Small intestine (tissue), 7 donors: ENCODE measurements around the gene CDH3. TPM values are rescaled to one million over a fixed set of nuclear protein-coding genes. Genes with fewer than 3 reads are reported as not detected.

Experiments used
- DNase-seq, 2 donors: peaks; one replicate each; pipeline versions ENCODE4 v3.0.0 to v3.0.0-alpha.2; 2013
- FAIRE-seq: peaks from 2 replicates; lab custom pipeline; 2012; peaks lifted over from hg19 to GRCh38; lab: Jason Lieb, UNC
- H3K27ac ChIP-seq, 3 donors: one replicate each; pipeline ENCODE4 v1.5.1; 2013; ENCODE audit warnings: low read length in 2 of 3, mild to moderate bottlenecking in 2 of 3, control low read depth in 1 of 3, inconsistent platforms in 1 of 3, low read depth in 1 of 3, moderate library complexity in 1 of 3
- H3K27me3 ChIP-seq, 3 donors: one replicate each; pipeline ENCODE4 v1.6.1; 2013; ENCODE audit warnings: low read length in 3 of 3, inconsistent platforms in 1 of 3; ENCODE audit not compliant: control insufficient read depth in 3 of 3, insufficient read depth in 3 of 3
- H3K36me3 ChIP-seq, 3 donors: one replicate each; pipeline ENCODE4 v1.6.1; 2013; ENCODE audit warnings: low read length in 3 of 3, inconsistent platforms in 1 of 3, low read depth in 1 of 3, mild to moderate bottlenecking in 1 of 3, moderate library complexity in 1 of 3; ENCODE audit not compliant: control insufficient read depth in 3 of 3, insufficient read depth in 2 of 3
- H3K4me1 ChIP-seq, 3 donors: one replicate each; pipeline ENCODE4 v1.6.1; 2013; ENCODE audit warnings: low read length in 2 of 3, inconsistent platforms in 1 of 3, low read depth in 1 of 3, mild to moderate bottlenecking in 1 of 3, moderate library complexity in 1 of 3; ENCODE audit not compliant: control insufficient read depth in 3 of 3, insufficient read depth in 2 of 3
- H3K4me3 ChIP-seq, 3 donors: one replicate each; pipeline ENCODE4 v1.5.1; 2013; ENCODE audit warnings: low read length in 3 of 3, control low read depth in 1 of 3, inconsistent platforms in 1 of 3, low read depth in 1 of 3, mild to moderate bottlenecking in 1 of 3, moderate library complexity in 1 of 3
- H3K9me3 ChIP-seq, 2 donors: one replicate each; pipeline ENCODE4 v1.6.1; 2013; ENCODE audit warnings: low read depth in 1 of 2, low read length in 1 of 2; ENCODE audit not compliant: control insufficient read depth in 2 of 2, insufficient read depth in 1 of 2
- WGBS, 3 donors: extraction: QIAGEN DNeasy Blood & Tissue Kit; methylation state at CpG; one replicate each; pipeline ENCODE4 v1.1.7; 2013; 5-methylcytosine and 5-hydroxymethylcytosine counted together
- polyA plus RNA-seq, 4 donors: library from polyadenylated mRNA; stranded (reverse) in 3 of 4; unstranded in 1 of 4; fragments of 200-250 nt in 3 of 4; fragments of 120-200 nt in 1 of 4; gene quantifications; one replicate each; pipeline versions ENCODE4 v1.2.1 to v1.2.3, GENCODE V29; 2013
- donor health status: healthy with polysubstance abuse.
- donor health status: control.
- donor health status: control.
- donor health status: Bipolar disorder and iron deficiency.
- donor health status: healthy.

Gene CDH3
- polyA plus RNA-seq, 4 donors = 0.33 to 1.4 (median 0.54) TPM; not detected in 1

- Histone ChIP-seq H3K9me3 (no peaks in the 10 kb centered on the region), H3K27me3 (no peaks in the 10 kb centered on the region), H3K36me3 (no peaks in the 10 kb centered on the region), H3K4me3 (no peak overlapping the region), H3K4me1 (peaks cover 0 to 5% (median 0%) of the 10 kb centered on the region in 3 donors), H3K27ac (no peak overlapping the region)
- FAIRE-seq = no peak
- WGBS, 3 donors = 60 to 66% (median 65%) methylated on average over 2 of the region's 2 CpGs
- DNase-seq = no peak
Measured at GRCh38 chr16:68656751-68657150, 11.6 kb downstream of the CDH3 start.

DNA sequence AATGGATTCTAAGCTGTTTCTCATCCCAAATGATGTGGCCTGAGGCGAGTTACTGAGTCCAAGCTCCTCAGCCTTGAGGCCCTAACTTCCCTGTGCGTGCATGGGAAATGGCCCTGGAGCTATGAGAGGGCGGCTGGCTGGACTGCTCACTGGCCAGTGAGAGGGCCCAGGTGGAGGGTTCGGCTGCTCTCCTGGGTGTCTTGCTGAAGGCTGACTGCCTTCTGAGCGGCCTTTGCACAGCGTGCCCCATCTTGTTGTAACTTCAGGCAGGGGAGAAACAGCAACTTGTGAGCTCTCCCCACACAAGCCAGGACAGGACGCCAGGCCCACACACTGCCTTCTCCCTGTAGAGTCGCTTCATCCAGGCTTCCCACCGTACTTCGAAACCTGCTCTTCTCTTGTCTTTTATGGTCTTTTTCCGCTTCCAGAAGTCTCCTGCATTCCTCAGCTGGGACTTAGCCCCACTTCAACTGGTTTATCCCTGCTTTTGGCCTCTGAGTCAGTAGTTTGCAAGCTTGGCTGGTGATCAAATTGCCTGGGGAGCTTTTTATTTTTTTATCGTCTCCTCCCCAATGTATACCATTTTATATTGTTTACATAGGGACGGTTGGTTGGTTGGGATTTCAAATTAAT, 13.3 kb downstream of the CDH3 start:
- FAIRE-seq = no peak
- Histone ChIP-seq H3K9me3 (no peaks in the 10 kb centered on the region), H3K27ac (no peak overlapping the region)

GRCh38 chr16:68658974-68659360, 13.9 kb downstream of the CDH3 start:
- Histone ChIP-seq H3K4me3 (no peak overlapping the region), H3K36me3 (no peaks in the 10 kb centered on the region), H3K27me3 (no peaks in the 10 kb centered on the region), H3K4me1 (peaks cover 0 to 5% (median 0%) of the 10 kb centered on the region in 3 donors), H3K9me3 (no peaks in the 10 kb centered on the region), H3K27ac (no peak overlapping the region)
- no peak for DNase-seq
- FAIRE-seq = no peak
- 51 to 66% (median 60%) methylated on average over 1 of the region's 1 CpG for whole genome bisulfite sequencing, 3 donors

More for the DNA sequence above, 13.3 kb downstream of the CDH3 start:
- no peak overlapping the region for H3K4me3 ChIP-seq
- 62 to 73% (median 64%) methylated on average over 13 of the region's 13 CpGs for WGBS, 3 donors
- H3K27me3 ChIP-seq = no peaks in the 10 kb centered on the region
- DNase-seq = peak in 1 of 2 donors; percentile 21
- H3K4me1 ChIP-seq = peaks cover 0 to 5% (median 0%) of the 10 kb centered on the region in 3 donors
- H3K36me3 ChIP-seq = no peaks in the 10 kb centered on the region

GRCh38 chr16:68659412-68660358, 14.6 kb downstream of the CDH3 start:
- DNase-seq (no peak), FAIRE-seq (no peak)
- Histone ChIP-seq H3K9me3 (no peaks in the 10 kb centered on the region), H3K27ac (no peak overlapping the region), H3K4me1 (peaks cover 0 to 5% (median 0%) of the 10 kb centered on the region in 3 donors), H3K4me3 (no peak overlapping the region), H3K27me3 (no peaks in the 10 kb centered on the region), H3K36me3 (no peaks in the 10 kb centered on the region)
- WGBS, 3 donors = 57 to 65% (median 57%) methylated on average over 8 of the region's 8 CpGs

- H3K4me3 ChIP-seq = no peak overlapping the region
- peaks cover 0 to 5% (median 0%) of the 10 kb centered on the region in 3 donors for H3K4me1 ChIP-seq
- WGBS, 3 donors = 64 to 84% (median 69%) methylated on average over 6 of the region's 6 CpGs
- DNase-seq (no peak), FAIRE-seq (no peak)
- no peaks in the 10 kb centered on the region for H3K36me3 ChIP-seq
- no peaks in the 10 kb centered on the region for H3K27me3 ChIP-seq
- no peak overlapping the region for H3K27ac ChIP-seq
- H3K9me3 ChIP-seq = no peaks in the 10 kb centered on the region
Measured at GRCh38 chr16:68660359-68660795, 15.3 kb downstream of the CDH3 start.

DNA sequence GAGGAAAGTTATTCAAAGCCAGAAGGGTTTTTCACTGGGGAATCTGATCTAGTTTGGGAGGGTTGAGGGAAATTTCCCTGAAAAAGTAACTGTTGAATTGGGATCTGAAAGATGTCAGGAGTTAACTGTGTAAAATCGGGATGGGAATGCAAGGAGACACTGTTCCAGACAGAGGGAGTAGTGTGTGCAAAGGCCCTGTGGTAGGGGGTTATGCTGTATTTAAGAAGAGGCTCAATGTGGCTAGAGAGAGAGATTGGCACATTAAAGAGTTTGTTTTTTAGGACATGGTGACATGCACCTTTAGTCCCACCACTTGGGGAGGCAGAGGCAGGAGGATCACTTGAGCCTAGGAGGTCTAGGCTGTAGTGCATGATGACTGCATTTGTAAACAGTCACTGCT, 16.9 kb downstream of the CDH3 start:
- H3K4me1 ChIP-seq = peaks cover 0 to 5% (median 0%) of the 10 kb centered on the region in 3 donors
- no peaks in the 10 kb centered on the region for H3K9me3 ChIP-seq
- no peak for FAIRE-seq
- no peak for DNase-seq
- H3K36me3 ChIP-seq = peaks cover 0 to 2% (median 0%) of the 10 kb centered on the region in 3 donors
- WGBS, 3 donors = 88 to 95% (median 92%) methylated on average over 1 of the region's 1 CpG
- H3K27ac ChIP-seq = no peak overlapping the region
- H3K4me3 ChIP-seq = no peak overlapping the region
- no peaks in the 10 kb centered on the region for H3K27me3 ChIP-seq

- H3K4me3 ChIP-seq = no peak overlapping the region
- FAIRE-seq = no peak
Measured at GRCh38 chr16:68664297-68664696, 19.2 kb downstream of the CDH3 start.

GRCh38 chr16:68665501-68665900, 20.4 kb downstream of the CDH3 start:
- Histone ChIP-seq H3K4me3 (no peak overlapping the region), H3K4me1 (no peaks in the 10 kb centered on the region), H3K27me3 (no peaks in the 10 kb centered on the region), H3K27ac (no peak overlapping the region), H3K9me3 (no peaks in the 10 kb centered on the region), H3K36me3 (peaks cover 0 to 2% (median 0%) of the 10 kb centered on the region in 3 donors)
- FAIRE-seq (no peak), DNase-seq (no peak)
- 86 to 91% (median 91%) methylated on average over 5 of the region's 5 CpGs for WGBS, 3 donors

More at GRCh38 chr16:68664297-68664696, 19.2 kb downstream of the CDH3 start:
- DNase-seq = no peak
- Histone ChIP-seq H3K36me3 (peaks cover 0 to 2% (median 0%) of the 10 kb centered on the region in 3 donors), H3K9me3 (no peaks in the 10 kb centered on the region), H3K4me1 (no peaks in the 10 kb centered on the region), H3K27ac (no peak overlapping the region), H3K27me3 (no peaks in the 10 kb centered on the region)
- 79 to 90% (median 89%) methylated on average over 2 of the region's 2 CpGs for WGBS, 3 donors
